H9 (cell line): ENCODE data around the gene DCAF15. TPM values are rescaled to one million over a fixed set of nuclear protein-coding genes. Genes with fewer than 3 reads are reported as not detected.

Experiments
- DNase-seq: peaks from one replicate; pipeline ENCODE4 v3.0.0-alpha.2; 2017
- H2AFZ ChIP-seq: one replicate; pipeline ENCODE4 v1.6.1; 2013; ENCODE audit warnings: mild to moderate bottlenecking, low read length, control low read depth, moderate library complexity
- H2AK5ac ChIP-seq: 2 replicates; pipeline ENCODE4 v1.6.1; 2013; ENCODE audit warnings: low read length, control low read depth, mixed read lengths; ENCODE audit not compliant: insufficient read length
- H2BK120ac ChIP-seq: one replicate; pipeline ENCODE4 v1.6.1; 2013; ENCODE audit warnings: low read depth, mild to moderate bottlenecking, low read length, control low read depth, inconsistent platforms; ENCODE audit not compliant: poor library complexity, severe bottlenecking
- H2BK12ac ChIP-seq: 2 replicates; pipeline ENCODE4 v1.6.1; 2013; ENCODE audit warnings: low read length, control low read depth, mixed read lengths, low read depth; ENCODE audit not compliant: insufficient read length
- H2BK15ac ChIP-seq: 2 replicates; pipeline ENCODE4 v1.6.1; 2013; ENCODE audit warnings: low read depth, low read length, control low read depth
- H2BK20ac ChIP-seq: one replicate; pipeline ENCODE4 v1.6.1; 2013; ENCODE audit warnings: low read depth, mild to moderate bottlenecking, low read length, control low read depth, inconsistent platforms; ENCODE audit not compliant: poor library complexity, severe bottlenecking
- H2BK5ac ChIP-seq: 2 replicates; pipeline ENCODE4 v1.6.1; 2013; ENCODE audit warnings: low read length, control low read depth, mixed read lengths; ENCODE audit not compliant: insufficient read length
- H3K14ac ChIP-seq: 2 replicates; pipeline ENCODE4 v1.6.1; 2013; ENCODE audit warnings: low read length, control low read depth; ENCODE audit not compliant: insufficient read depth
- H3K18ac ChIP-seq: 2 replicates; pipeline ENCODE4 v1.6.1; 2013; ENCODE audit warnings: low read depth, mild to moderate bottlenecking, mixed read lengths, low read length, control low read depth; ENCODE audit not compliant: insufficient read length
- H3K23ac ChIP-seq: 2 replicates; pipeline ENCODE4 v1.6.1; 2013; ENCODE audit warnings: low read length, control low read depth, mixed read lengths, low read depth; ENCODE audit not compliant: insufficient read length
- H3K23me2 ChIP-seq: 2 replicates; pipeline ENCODE4 v1.6.1; 2013; ENCODE audit warnings: low read depth, mild to moderate bottlenecking, mixed read lengths, low read length, control low read depth; ENCODE audit not compliant: insufficient read length, poor library complexity, severe bottlenecking
- H3K27ac ChIP-seq: 2 replicates; pipeline ENCODE4 v1.5.1; 2013; ENCODE audit warnings: low read length, control low read depth, mixed read lengths, low read depth; ENCODE audit not compliant: insufficient read length
- H3K27me3 ChIP-seq: 2 replicates; pipeline ENCODE4 v1.6.1; 2013; ENCODE audit warnings: low read length, control low read depth, inconsistent platforms; ENCODE audit not compliant: insufficient read depth
- H3K4ac ChIP-seq: 2 replicates; pipeline ENCODE4 v1.6.1; 2013; ENCODE audit warnings: low read depth, mild to moderate bottlenecking, control low read depth, inconsistent platforms, low read length, moderate library complexity
- H3K4me1 ChIP-seq: 2 replicates; pipeline ENCODE4 v1.6.1; 2013; ENCODE audit warnings: low read length, control low read depth, inconsistent platforms; ENCODE audit not compliant: insufficient read depth
- H3K4me2 ChIP-seq: 2 replicates; pipeline ENCODE4 v1.6.1; 2013; ENCODE audit warnings: low read length, control low read depth, mixed read lengths; ENCODE audit not compliant: insufficient read length, insufficient read depth
- H3K56ac ChIP-seq: 2 replicates; pipeline ENCODE4 v1.6.1; 2013; ENCODE audit warnings: low read depth, mild to moderate bottlenecking, mixed read lengths, low read length, control low read depth; ENCODE audit not compliant: insufficient read length
- H3K79me1 ChIP-seq: 2 replicates; pipeline ENCODE4 v1.6.1; 2013; ENCODE audit warnings: low read depth, mild to moderate bottlenecking, moderate library complexity, low read length, control low read depth, inconsistent platforms; ENCODE audit not compliant: insufficient read depth, poor library complexity, severe bottlenecking
- H3K79me2 ChIP-seq: 2 replicates; pipeline ENCODE4 v1.6.1; 2013; ENCODE audit warnings: low read length, control low read depth, inconsistent platforms; ENCODE audit not compliant: insufficient read depth
- H3K9ac ChIP-seq: 2 replicates; pipeline ENCODE4 v1.6.1; 2013; ENCODE audit warnings: low read length, control low read depth, mixed read lengths; ENCODE audit not compliant: insufficient read length; ENCODE audit errors: extremely low read depth
- H3K9me3 ChIP-seq: one replicate; pipeline ENCODE4 v1.6.1; 2013; ENCODE audit warnings: low read depth, low read length, inconsistent platforms; ENCODE audit not compliant: control insufficient read depth
- H3T11ph ChIP-seq: one replicate; pipeline ENCODE4 v1.6.1; 2013; ENCODE audit warnings: mild to moderate bottlenecking, low read length, control low read depth, inconsistent platforms
- H4K20me1 ChIP-seq: one replicate; pipeline ENCODE4 v1.6.1; 2013; ENCODE audit not compliant: control insufficient read depth, insufficient read length, insufficient read depth
- H4K5ac ChIP-seq: 2 replicates; pipeline ENCODE4 v1.6.1; 2013; ENCODE audit warnings: low read depth, mild to moderate bottlenecking, mixed read lengths, low read length, control low read depth; ENCODE audit not compliant: insufficient read length
- H4K8ac ChIP-seq: replicated peaks from 2 replicates; pipeline ENCODE4 v1.6.1; 2013; ENCODE audit warnings: low read length, control low read depth, mixed read lengths, low read depth; ENCODE audit not compliant: insufficient read length
- H4K91ac ChIP-seq: 2 replicates; pipeline ENCODE4 v1.6.1; 2013; ENCODE audit warnings: low read depth, mild to moderate bottlenecking, moderate library complexity, mixed read lengths, low read length, control low read depth; ENCODE audit not compliant: insufficient read length
- H3K27ac Mint-ChIP-seq, 3 experiments: 2 replicates in 2 of 3; 3 replicates in 1 of 3; pipeline ENCODE4 v1.8.0; 2020 to 2021; ENCODE audit warnings: mixed read lengths in 3 of 3, mild to moderate bottlenecking in 1 of 3, moderate library complexity in 1 of 3
- H3K27me3 Mint-ChIP-seq: 2 replicates; pipeline ENCODE4 v1.8.0; 2021; ENCODE audit warnings: low read depth, mild to moderate bottlenecking, moderate library complexity, mixed read lengths
- H3K36me3 Mint-ChIP-seq, 3 experiments: 2 replicates in 2 of 3; 3 replicates in 1 of 3; pipeline ENCODE4 v1.8.0; 2020 to 2021; ENCODE audit warnings: low read depth in 3 of 3, mixed read lengths in 3 of 3; ENCODE audit not compliant: insufficient read depth in 1 of 3
- H3K4me1 Mint-ChIP-seq, 2 experiments: 2 replicates each; pipeline ENCODE4 v1.8.0; 2020; ENCODE audit warnings: mixed read lengths in 2 of 2
- H3K4me3 Mint-ChIP-seq, 2 experiments: 2 replicates in 1 of 2; 3 replicates in 1 of 2; pipeline ENCODE4 v1.8.0; 2020 to 2021; ENCODE audit warnings: mild to moderate bottlenecking in 2 of 2, mixed read lengths in 2 of 2, moderate library complexity in 1 of 2
- H3K9me3 Mint-ChIP-seq, 2 experiments: 2 replicates in 1 of 2; 3 replicates in 1 of 2; pipeline ENCODE4 v1.8.0; 2020; ENCODE audit warnings: mild to moderate bottlenecking in 2 of 2, mixed read lengths in 2 of 2, moderate library complexity in 1 of 2
- CTCF ChIP-seq: fragments of 200-600 bp; sonication (generic); conservative IDR thresholded peaks from 3 replicates; pipeline ENCODE4 v1.8.0; 2021; ENCODE audit warnings: antibody characterized with exemption, mild to moderate bottlenecking
- WGBS: extraction: QIAGEN DNeasy Blood & Tissue Kit; methylation state at CpG from one replicate; pipeline ENCODE4 v1.1.7; 2013; ENCODE audit warnings: missing lambda C conversion rate, low lambda C conversion rate, mixed read lengths; ENCODE audit not compliant: insufficient read length; ENCODE audit errors: extremely low coverage; 5-methylcytosine and 5-hydroxymethylcytosine counted together
- total RNA-seq: library from RNA; stranded (reverse); gene quantifications from 2 replicates; pipeline ENCODE4 v1.2.1, GENCODE V29; 2021

DCAF15 gene
- total RNA-seq, 1 experiment from 2014 or later = 82.5 TPM

GRCh38 chr19:13931391-13932148 lies 20.7 kb upstream of the DCAF15 start:
- no peaks in the 10 kb centered on the region for H3K9me3 ChIP-seq
- no peak overlapping the region for H3K27ac Mint-ChIP-seq
- no peak for DNase-seq

More at GRCh38 chr19:13931391-13932148, 20.7 kb upstream of the DCAF15 start:
- Histone ChIP-seq H4K5ac (no peak overlapping the region), H4K20me1 (peaks cover 5% of the 10 kb centered on the region), H2BK20ac (no peak overlapping the region), H2BK5ac (no peak overlapping the region), H4K8ac (no peak overlapping the region), H3K4me2 (no peak overlapping the region), H3K4ac (no peak overlapping the region), H3K9ac (no peak overlapping the region), H4K91ac (no peak overlapping the region), H3K14ac (no peak overlapping the region), H3K79me1 (no peaks in the 10 kb centered on the region), H3K27ac (no peak overlapping the region), H3K18ac (no peak overlapping the region), H2BK120ac (no peak overlapping the region), H3T11ph (no peak overlapping the region), H2BK12ac (no peak overlapping the region), H3K79me2 (no peaks in the 10 kb centered on the region), H2BK15ac (no peak overlapping the region), H3K23ac (no peak overlapping the region), H3K27me3 (no peaks in the 10 kb centered on the region), H2AK5ac (no peak overlapping the region), H3K23me2 (no peaks in the 10 kb centered on the region), H2AFZ (no peak overlapping the region), H3K56ac (no peak overlapping the region), H3K4me1 (peaks cover 3% of the 10 kb centered on the region; the same call in 1 of the 2 replicates)
- Mint-ChIP-seq H3K9me3 (no peaks in the 10 kb centered on the region), H3K4me1 (peaks cover 10 to 23% of the 10 kb centered on the region in 2 experiments), H3K27me3 (no peaks in the 10 kb centered on the region; the same call in 1 of the 2 replicates), H3K4me3 (no peak overlapping the region), H3K36me3 (peaks cover 11 to 22% (median 19%) of the 10 kb centered on the region in 3 experiments; a peak in 6 of 7 replicates)
- no CpG with 5 or more reads among the region's 30 CpGs for WGBS
- TF ChIP-seq CTCF = no peak
